GM21447 (cell line): ENCODE data around the gene MFAP2.
"Not testable (repeated sequence)": the region's sequence is repeated elsewhere in the genome, so short reads cannot be mapped to it uniquely, and the experiment has no call there.

Experiments
- ATAC-seq: cut with Tn5 transposase; IDR thresholded peaks from one replicate; pipeline ENCODE4 v1.9.1; 2021; ENCODE audit not compliant: unreplicated experiment

The MFAP2 gene

DNA sequence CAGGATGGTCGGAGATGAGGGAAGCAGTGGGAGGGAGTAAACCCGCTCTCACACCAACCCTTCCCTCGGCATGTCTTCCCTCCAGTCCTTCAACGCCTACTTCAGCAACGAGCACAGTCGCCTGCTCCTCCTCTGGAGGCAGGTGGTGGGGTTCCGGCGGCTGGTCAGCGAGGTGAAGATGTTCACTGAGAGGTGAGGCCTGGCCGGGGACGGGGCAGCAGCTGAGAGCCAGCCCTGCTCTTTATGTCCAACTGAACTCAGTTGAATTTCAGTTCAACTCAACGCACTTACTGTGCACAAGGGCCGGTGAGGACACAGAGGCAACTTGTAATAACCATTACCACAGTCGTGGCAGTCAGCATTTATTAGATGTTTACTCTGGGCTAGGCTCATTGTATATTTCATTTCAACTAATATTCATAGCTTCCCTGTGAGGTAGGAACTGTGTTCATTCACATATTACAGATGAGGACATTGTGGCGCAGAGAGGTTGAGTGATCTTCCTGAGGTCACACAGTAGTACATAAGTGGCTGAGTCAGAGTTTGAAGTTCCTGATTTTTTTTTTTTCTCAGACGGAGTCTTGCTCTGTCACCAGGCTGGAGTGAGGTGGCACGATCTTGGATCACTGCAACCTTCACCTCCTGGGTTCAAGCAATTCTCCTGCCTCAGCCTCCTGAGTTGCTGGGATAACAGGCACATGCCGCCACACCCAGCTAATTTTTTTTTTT lies 49.0 kb downstream of the MFAP2 start:
- ATAC-seq, result not testable (repeated sequence)

DNA sequence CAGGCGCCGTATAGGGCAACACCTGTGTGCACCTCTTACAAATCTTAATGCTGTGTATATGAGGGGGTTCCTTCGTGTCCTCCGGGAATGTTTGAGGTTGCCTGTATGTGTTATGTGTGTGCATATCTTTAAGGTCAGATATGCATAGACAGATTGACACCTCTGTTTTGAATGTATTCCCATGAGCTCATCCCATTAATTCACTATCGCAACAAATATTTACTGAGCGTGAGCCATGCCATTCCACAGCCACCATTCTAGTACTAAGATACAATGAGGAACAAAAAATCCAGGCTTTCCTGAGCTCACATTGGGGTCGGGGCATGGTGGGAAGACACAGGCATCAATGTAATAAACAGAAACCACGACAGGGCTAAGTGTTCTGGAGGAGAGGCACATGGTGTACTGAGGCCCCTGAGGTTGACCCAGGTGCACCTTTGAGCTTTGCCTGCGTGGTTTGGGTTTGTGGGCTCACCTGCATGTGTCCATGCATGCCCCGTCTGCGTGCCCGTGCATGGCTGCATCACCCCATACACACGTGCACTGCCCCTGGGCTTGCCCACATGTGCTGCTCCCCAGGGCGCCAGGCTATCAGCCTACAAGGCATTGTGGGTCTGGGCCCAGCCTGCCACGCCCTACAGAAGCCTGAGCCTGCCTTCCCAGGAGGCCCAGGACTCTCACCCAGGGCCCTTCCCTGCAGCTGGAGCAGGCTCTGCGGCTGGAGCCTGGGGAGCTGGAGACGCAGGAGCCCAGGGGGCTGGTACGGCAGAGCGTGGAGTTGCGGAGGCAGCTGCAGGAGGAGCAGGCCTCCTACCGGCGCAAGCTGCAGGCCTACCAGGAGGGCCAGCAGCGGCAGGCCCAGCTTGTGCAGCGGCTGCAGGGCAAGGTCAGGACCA lies 51.0 kb downstream of the MFAP2 start:
- ATAC-seq, result not testable (repeated sequence)

- ATAC-seq, result no peak
These were observed 52.5 kb downstream of the MFAP2 start for GRCh38 chr1:16927711-16928485.

- no peak for ATAC-seq
These were observed 53.2 kb downstream of the MFAP2 start for GRCh38 chr1:16927256-16927655.

GRCh38 chr1:16926491-16927073 lies 53.8 kb downstream of the MFAP2 start:
- no peak for ATAC-seq

GRCh38 chr1:16925635-16926490 lies 54.6 kb downstream of the MFAP2 start:
- ATAC-seq, result no peak

DNA sequence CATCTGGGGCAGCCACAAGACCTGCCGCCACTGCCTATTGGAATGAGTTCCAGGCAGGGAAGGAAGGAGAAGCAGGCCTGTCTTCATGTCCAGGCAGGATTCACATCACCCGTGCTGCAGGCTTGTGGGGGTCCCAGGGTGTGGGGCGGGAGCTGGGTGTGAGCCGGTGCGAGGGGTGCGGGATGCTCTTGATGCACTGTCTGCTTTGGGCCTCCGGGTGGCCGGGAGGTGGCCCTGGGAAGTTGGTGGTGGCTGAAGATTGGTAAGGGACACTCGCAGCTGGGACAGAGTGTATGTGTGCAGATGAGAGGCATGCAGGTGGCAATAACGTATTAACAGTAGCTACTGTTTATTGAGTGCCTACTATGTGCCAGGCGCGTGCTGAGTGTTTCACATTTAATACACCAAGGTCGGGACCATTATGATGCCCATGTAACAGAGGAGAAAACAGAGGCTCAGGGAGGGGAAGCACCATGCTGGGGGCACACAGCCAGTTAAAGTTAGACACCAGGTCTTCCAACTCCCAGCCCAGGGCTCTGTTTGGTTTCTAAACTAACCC lies 55.4 kb downstream of the MFAP2 start:
- ATAC-seq, result no peak
